ENCODE results near the gene NPHP4. TPM values are rescaled to one million over a fixed set of nuclear protein-coding genes. Genes with fewer than 3 reads are reported as not detected.

Gene NPHP4
- total RNA-seq, 4 donors from 2014 or later = 13.7 to 29.3 (median 18.6) TPM

GRCh38 chr1:5887349-5887970, 104.8 kb downstream of the NPHP4 start:
- ATAC-seq (ENCODE audit: low FRiP score) (no peak), DNase-seq (ENCODE audit: low spot score) (no peak)
- TF ChIP-seq, protein P1, sequence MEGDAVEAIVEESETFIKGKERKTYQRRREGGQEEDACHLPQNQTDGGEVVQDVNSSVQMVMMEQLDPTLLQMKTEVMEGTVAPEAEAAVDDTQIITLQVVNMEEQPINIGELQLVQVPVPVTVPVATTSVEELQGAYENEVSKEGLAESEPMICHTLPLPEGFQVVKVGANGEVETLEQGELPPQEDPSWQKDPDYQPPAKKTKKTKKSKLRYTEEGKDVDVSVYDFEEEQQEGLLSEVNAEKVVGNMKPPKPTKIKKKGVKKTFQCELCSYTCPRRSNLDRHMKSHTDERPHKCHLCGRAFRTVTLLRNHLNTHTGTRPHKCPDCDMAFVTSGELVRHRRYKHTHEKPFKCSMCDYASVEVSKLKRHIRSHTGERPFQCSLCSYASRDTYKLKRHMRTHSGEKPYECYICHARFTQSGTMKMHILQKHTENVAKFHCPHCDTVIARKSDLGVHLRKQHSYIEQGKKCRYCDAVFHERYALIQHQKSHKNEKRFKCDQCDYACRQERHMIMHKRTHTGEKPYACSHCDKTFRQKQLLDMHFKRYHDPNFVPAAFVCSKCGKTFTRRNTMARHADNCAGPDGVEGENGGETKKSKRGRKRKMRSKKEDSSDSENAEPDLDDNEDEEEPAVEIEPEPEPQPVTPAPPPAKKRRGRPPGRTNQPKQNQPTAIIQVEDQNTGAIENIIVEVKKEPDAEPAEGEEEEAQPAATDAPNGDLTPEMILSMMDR (IDR thresholded peaks at IDR 0.05) = no peak

GRCh38 chr1:5886541-5887348, 105.5 kb downstream of the NPHP4 start:
- TF ChIP-seq, protein P1 (IDR thresholded peaks at IDR 0.05) = no peak
- no peak for DNase-seq (ENCODE audit: low spot score)
- no peak for ATAC-seq (ENCODE audit: low FRiP score)

- ATAC-seq (ENCODE audit: low FRiP score) = no peak
- TF ChIP-seq, protein P1 (IDR thresholded peaks at IDR 0.05) = no peak
- DNase-seq (ENCODE audit: low spot score) = no peak
Measured at GRCh38 chr1:5886140-5886483, 106.1 kb downstream of the NPHP4 start.

DNA sequence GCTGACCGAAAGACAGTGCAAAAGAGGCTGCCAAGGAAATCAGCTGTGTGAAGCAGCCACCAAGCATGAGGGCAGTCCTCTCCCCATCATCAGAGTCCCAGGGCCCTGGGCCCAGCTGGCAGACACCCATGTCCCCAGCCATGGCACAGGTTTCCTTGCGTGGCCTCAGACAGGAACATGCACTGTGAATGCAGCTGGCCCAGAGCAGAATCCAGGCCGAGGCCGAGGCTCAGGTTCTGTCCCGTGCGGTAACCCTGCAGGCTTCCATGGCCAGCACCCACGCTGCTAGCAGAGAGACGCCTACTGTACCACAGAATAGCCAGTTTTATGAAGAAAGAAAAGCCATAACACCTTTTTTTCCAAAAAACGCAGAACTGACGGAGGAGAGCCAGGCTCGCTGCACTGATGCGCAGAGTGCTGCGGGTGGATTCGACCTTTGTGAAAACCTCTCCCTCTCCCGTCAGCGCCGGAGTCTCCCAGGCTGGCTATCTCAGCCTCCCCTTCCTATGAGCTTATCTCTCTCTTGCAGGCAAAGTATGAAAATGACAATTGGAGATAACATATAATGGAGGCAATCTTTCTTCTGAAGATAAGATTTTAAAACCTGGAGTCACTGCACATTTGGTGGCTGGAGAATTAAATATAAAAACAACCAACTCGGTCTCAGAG, 106.6 kb downstream of the NPHP4 start:
- TF ChIP-seq, protein P1 (IDR thresholded peaks at IDR 0.05) = no peak
- DNase-seq (ENCODE audit: low spot score) (no peak), ATAC-seq (ENCODE audit: low FRiP score) (no peak)

- TF ChIP-seq, protein P1 (IDR thresholded peaks at IDR 0.05) = no peak
- DNase-seq (ENCODE audit: low spot score) (no peak), ATAC-seq (ENCODE audit: low FRiP score) (no peak)
Measured at GRCh38 chr1:5884110-5884509, 108.1 kb downstream of the NPHP4 start.

- ATAC-seq (ENCODE audit: low FRiP score) = no peak
- TF ChIP-seq, protein P1 (IDR thresholded peaks at IDR 0.05) = no peak
Measured at GRCh38 chr1:5883129-5884048, 108.8 kb downstream of the NPHP4 start.

More at GRCh38 chr1:5883129-5884048, 108.8 kb downstream of the NPHP4 start:
- DNase-seq (ENCODE audit: low spot score) = no peak

All from omental fat pad (tissue), 4 donors.